ENCODE results near the gene ERC1.

ERC1 gene

DNA sequence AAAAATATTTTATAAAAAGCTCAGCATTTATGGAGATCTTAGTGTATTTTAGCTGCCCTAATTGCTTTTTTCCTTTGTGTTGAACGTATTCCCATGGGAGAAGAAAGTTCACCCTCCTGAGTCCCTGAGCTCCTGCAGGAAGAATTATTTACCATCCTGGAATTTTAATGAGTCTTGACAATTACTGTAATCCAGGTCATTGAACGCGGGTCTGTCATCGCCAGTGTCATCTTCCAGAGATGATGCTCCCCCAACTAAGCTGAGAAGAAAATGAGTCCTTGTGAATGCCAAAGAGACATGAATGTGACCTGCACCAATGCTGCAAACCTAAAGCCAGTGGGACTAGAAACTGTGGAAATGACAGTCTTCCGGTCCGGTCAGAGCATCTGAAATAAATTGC is 473.9 kb downstream of the ERC1 start:
- no peak for TF ChIP-seq CTCF (IDR thresholded peaks at IDR 0.05; ENCODE audit: insufficient read depth, low read length, missing control alignments)
- no peak for DNase-seq (ENCODE audit: low read depth, low spot score)
- H3K4me3 ChIP-seq (ENCODE audit: low read depth, low read length) = no peak overlapping the region
- CTCF ChIA-PET = interaction anchor here (0.7 to 0.9 kb wide), 2 partner anchors 9 to 347 kb away, joined by 3 read pairs; no protein-coding TSS in a partner anchor
- POLR2A ChIA-PET = no interaction called here

GRCh38 chr12:1465990-1466389 is 475.0 kb downstream of the ERC1 start:
- no peak for DNase-seq (ENCODE audit: low read depth, low spot score)
- no peak for TF ChIP-seq CTCF (IDR thresholded peaks at IDR 0.05; ENCODE audit: insufficient read depth, low read length, missing control alignments)
- H3K4me3 ChIP-seq (ENCODE audit: low read depth, low read length) = no peak overlapping the region
- ChIA-PET CTCF (no interaction called here), POLR2A (no interaction called here)

DNA sequence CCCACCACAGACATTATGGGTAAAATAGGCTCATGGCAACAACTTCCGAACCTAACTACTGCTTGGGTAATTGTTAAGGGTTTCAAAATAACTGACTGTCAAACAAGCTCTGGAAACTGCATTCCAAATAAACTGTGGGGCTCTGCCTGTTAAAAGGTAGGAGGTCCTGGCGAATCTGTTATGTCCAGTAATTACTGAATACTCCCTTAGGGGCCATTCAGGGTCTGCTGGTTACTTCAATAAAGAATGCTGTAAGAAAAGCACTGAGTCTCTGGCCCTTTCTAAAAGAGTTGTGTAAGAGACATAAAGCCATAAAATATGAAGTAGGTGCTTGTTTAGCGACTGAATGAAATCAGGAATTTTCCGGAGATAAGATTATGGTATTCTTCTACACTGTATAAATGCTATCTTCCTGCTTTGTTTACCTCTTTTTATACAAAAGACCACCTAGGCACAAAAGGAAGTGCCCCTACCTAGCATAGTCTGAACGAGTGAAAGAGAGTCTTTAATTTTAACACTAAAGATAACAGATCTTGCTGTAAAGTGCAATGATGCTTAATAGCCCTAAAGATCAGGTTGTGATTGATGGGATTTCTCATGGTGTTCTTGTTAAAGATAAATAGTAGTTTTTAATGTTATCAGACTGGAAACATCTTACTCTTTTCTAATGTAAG is 475.6 kb downstream of the ERC1 start:
- no peak for TF ChIP-seq CTCF (IDR thresholded peaks at IDR 0.05; ENCODE audit: insufficient read depth, low read length, missing control alignments)
- no peak for DNase-seq (ENCODE audit: low read depth, low spot score)
- POLR2A ChIA-PET = no interaction called here
- H3K4me3 ChIP-seq (ENCODE audit: low read depth, low read length) = no peak overlapping the region
- CTCF ChIA-PET = interaction anchor here (1.1 kb wide), 1 partner anchor 349 kb away, joined by 4 read pairs; no protein-coding TSS in a partner anchor

DNA sequence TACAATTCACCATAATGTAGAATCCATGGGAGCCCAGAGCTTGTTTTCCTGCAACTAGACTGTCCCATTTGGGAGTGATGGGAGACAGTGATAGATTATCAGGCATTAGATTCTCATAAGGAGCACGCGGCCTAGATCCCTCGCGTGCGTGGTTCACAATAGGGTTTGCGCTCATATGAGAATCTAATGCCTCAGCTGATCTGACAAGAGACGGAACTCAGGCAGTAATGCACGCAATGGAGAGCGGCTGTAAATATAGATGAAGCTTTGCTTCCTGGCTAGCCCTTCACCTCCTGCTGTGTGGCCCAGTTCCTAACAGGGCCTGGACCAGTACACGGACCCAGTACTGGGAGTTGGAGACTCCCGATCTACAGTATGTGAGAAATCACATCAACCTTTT is 476.7 kb downstream of the ERC1 start:
- no peak overlapping the region for H3K4me3 ChIP-seq (ENCODE audit: low read depth, low read length)
- CTCF ChIA-PET = interaction anchor here (1.1 kb wide), 1 partner anchor 350 kb away, joined by 4 read pairs; no protein-coding TSS in a partner anchor

GRCh38 chr12:1469070-1469469 is 478.0 kb downstream of the ERC1 start:
- H3K4me3 ChIP-seq (ENCODE audit: low read depth, low read length) = no peak overlapping the region
- ChIA-PET CTCF (interaction anchor here (1.6 kb wide), 1 partner anchor 351 kb away, joined by 4 read pairs; no protein-coding TSS in a partner anchor), POLR2A (interaction anchor here (0.9 kb wide), 1 partner anchor 11 kb away, joined by 3 read pairs; no protein-coding TSS in a partner anchor)
- DNase-seq (ENCODE audit: low read depth, low spot score) = no peak
- no peak for TF ChIP-seq CTCF (IDR thresholded peaks at IDR 0.05; ENCODE audit: insufficient read depth, low read length, missing control alignments)

More for the DNA sequence above, 476.7 kb downstream of the ERC1 start:
- TF ChIP-seq CTCF (IDR thresholded peaks at IDR 0.05; ENCODE audit: insufficient read depth, low read length, missing control alignments) = no peak
- DNase-seq (ENCODE audit: low read depth, low spot score) = no peak
- POLR2A ChIA-PET = no interaction called here

GRCh38 chr12:1470051-1470450 is 479.0 kb downstream of the ERC1 start:
- DNase-seq (ENCODE audit: low read depth, low spot score) = no peak
- CTCF ChIA-PET = interaction anchor here (1.6 kb wide), 1 partner anchor 352 kb away, joined by 4 read pairs; no protein-coding TSS in a partner anchor
- POLR2A ChIA-PET = no interaction called here

More at GRCh38 chr12:1470051-1470450, 479.0 kb downstream of the ERC1 start:
- no peak overlapping the region for H3K4me3 ChIP-seq (ENCODE audit: low read depth, low read length)
- no peak for TF ChIP-seq CTCF (IDR thresholded peaks at IDR 0.05; ENCODE audit: insufficient read depth, low read length, missing control alignments)
